ENCODE measurements around the gene STK31. TPM values are rescaled to one million over a fixed set of nuclear protein-coding genes. Genes with fewer than 3 reads are reported as not detected.

The STK31 gene
- polyA plus RNA-seq, 1 donor (not counting 4 experiments of a cell fraction or from before 2014, with no cell fraction given) = 0.01 TPM

Other genes with a start within 250 kb of the STK31 start
- gene IGF2BP3, start 239.7 kb upstream of the STK31 start, polyA plus RNA-seq = 13.8 to 22.3 TPM (median 18.9 TPM) in 3 replicates
- gene TRA2A, start 178.2 kb upstream of the STK31 start, polyA plus RNA-seq = 62.4 to 92.6 TPM (median 71.6 TPM) in 3 replicates
- 5.1 to 8.6 TPM (median 8.4 TPM) in 3 replicates for gene CCDC126, start 112.8 kb upstream of the STK31 start, polyA plus RNA-seq
- gene FAM221A, start 30.0 kb upstream of the STK31 start, polyA plus RNA-seq = 0.71 to 0.93 TPM (median 0.73 TPM) in 3 replicates